ENCODE results near the gene TRMT2A.

The TRMT2A gene

DNA sequence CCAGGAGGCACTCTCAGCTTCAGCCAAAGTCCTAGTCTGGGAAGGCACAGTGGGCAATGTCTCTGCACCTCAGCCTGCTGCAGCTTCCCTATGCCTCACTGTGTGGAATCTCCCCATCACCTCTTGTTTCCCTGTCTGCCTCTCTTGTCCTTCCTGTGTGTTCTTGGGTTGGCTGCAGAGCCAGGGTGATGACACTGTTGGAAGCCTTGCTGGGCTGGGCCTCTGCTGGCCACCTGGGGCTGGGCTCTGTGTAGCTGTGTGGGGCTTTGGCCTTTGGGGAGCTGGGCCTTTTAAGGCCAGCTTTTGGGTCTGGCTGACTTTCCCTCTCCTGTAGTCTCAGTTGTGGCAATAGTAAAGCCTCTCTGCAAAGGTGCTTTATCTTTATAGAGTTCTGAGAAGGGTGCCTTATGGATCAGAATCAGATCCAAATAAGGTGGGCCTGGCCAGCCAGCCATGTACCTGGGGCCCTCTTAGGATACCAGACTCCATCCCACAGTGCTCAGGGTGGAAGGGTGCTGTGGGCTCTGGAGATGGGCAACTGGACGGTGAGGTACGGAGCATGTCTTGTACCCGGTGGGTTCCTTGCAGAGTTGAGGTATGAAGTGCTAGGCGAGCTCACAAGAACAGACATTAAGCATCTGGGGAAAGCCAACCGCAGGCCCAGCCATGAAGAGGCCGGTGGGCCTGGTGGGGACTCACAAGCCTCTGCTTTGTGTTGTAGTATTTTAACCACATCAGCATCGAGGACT is 11.4 kb downstream of the TRMT2A start:
- DNase-seq = no peak

- no peak for DNase-seq
These were observed 14.7 kb downstream of the TRMT2A start for GRCh38 chr22:20102203-20102780.

DNA sequence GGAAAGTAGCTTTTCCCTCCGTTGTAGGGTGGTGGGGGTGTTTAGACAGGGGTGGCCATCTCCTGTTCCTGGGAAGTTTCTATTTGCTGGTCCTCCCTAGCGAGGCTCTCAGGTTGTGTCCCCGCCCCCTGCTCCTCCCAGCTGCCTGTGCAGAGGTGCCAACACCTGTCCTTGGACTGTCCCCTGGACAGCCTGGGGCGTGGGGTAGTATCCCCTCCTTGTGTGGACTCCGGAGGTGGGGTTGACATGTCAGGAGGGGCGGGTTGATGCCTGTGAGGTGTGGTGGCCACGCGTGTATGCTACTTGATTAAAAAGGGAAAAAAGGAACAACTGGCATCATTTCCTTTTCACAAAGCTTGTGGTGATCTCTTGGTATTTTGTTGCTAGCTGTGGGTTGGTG is 15.4 kb downstream of the TRMT2A start:
- no peak for DNase-seq

- DNase-seq = no peak
These were observed 17.8 kb downstream of the TRMT2A start for GRCh38 chr22:20099099-20099711.

DNA sequence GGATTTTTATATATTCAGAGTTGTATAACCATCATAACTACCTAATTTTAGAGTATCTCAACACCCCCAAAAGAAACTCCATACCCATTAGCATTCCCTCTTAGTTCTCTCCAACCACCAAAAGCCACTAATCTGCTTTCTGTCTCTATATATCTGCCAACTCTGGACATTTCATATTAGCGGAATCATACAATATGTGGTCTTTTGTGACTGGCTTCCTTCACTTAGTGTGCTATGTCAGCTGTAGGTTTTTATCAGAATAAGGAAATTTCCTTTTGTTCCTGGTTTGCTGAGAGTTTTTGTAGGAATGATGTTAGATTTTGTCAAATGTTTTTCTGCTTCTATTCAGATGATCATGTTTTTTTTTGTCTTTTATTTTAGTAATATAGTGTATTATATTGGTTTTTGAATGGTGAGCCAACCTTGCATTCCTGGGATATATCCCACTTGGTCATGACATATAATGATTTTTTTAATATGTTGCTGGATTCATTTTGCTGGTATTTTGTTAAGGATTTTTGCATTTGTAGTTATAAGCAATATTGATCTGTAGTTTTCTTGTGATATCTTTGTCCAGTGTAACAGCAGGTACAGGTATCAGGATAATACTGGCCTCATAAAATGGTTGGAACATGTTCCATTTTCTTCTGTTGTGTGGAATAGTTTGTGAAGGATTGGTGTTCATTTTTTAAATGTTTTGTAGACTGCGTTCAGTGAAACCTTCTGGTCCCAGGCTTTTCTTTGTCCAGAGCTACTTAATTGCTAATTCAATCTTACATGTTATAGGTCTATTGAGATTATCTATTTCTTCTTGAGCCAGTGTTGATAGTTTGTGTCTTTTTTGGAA is 20.2 kb downstream of the TRMT2A start:
- no peak for DNase-seq

GRCh38 chr22:20095521-20095920 is 21.5 kb downstream of the TRMT2A start:
- no peak for DNase-seq

DNA sequence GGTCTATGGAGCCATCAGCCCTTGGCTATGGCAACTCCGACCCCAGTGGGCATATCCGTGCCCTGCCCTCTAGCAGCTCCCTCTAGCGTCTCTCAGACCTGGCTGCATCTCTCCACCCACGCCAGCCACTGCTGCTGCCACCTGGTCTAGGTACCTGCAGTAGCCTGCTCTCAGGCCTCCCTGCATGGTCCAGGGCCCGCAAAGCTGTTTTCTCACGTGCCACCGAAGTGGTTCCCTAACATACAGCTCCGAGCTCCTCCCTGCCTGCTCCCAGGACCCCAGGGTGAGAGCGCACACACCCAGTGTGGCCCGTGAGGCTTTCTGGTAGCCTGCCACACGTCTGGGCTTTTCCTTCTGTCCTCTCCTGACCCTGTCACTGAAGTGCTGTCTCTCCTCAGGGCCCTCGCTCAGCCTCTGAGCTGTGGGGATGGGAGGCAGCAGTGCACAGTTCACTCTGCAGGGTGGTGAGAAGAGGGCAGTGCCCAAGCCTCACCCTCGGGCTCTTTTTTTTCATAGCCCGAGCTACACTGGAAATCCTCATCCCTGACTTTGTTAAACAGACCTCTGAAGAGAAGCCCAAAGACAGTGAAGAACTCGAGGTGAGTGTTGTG is 22.7 kb downstream of the TRMT2A start:
- no peak for DNase-seq

DNA sequence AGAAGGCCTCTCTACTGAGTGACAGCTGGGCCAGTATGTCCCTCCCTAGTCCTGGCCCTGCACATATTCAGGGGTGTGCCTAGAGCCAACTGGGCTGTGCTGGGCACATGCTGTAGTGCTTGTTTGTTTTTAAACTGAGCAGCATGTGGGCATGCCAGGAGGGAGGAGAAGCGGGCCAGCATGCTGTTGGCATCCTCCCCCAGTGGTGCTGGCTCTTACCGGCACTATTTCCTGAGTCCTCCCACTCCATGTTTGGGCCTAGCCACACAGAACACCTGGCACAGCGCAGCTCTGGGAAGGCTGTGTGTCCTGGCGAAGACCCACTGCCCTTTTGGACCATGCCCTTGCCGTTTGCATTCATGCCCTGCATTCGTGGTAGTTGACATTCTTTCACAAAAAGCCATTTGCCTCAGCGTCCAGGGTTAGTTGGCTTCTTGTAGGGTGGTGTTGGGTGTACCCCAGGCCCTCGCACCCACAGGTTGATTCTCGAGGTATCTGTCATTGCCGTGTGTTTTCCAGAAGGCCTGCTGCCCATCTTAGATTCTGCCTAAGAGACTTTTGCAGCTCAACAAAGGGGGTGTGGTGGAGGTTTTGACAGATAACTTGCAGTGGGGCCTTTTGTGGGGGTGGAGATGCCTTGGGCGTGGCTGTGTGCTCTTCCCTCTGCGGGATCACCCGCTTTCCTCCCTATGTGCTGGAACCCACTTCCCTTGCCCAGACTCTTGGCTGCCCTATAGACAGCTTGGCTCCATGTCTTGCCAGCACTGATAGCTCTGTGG is 23.4 kb downstream of the TRMT2A start:
- no peak for DNase-seq

- DNase-seq = no peak
These were observed 24.6 kb downstream of the TRMT2A start for GRCh38 chr22:20092477-20092854.

DNA sequence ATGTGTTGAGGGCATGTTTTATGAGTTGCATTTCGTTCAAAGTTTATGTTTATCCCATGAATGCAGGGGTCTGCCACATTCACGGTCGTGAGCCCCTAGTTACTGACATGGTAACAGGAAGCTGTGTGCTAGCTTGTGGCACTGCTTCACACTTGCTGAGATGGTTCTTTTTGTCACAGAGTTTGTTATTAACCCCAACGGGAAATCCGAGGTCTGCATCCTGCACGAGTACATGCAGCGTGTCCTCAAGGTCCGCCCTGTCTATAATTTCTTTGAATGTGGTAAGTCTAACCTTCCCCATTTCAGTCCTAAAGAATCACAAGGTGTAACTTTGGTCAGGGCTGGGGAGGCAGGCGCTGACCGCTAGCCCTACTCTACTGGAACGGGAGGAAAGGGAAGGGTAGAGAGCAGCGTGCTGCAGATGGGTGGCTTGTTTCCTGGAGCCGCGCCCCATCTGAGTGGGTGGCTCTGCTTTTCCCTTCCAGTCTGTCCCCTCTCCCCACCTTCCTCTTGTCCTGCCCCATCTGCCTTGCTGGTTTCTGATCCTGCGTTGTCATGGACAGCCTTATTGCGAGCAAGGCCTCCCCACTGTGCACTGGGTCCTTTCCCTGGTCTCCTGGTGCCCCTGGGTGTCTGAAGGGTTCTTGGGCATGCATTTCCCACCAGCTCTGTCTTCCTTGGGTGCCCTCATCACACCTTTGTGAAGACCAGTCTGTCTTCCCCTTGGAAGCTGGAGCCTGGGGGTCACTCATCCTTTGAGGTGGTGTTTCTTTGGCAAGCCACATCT is 25.1 kb downstream of the TRMT2A start:
- DNase-seq = no peak

GRCh38 chr22:20090730-20091240 is 26.2 kb downstream of the TRMT2A start:
- no peak for DNase-seq

- DNase-seq = no peak
These were observed 26.9 kb downstream of the TRMT2A start for GRCh38 chr22:20089977-20090729.

- no peak for DNase-seq
These were observed 27.6 kb downstream of the TRMT2A start for GRCh38 chr22:20089226-20089976.

GRCh38 chr22:20088263-20088648 is 28.8 kb downstream of the TRMT2A start:
- DNase-seq = no peak

DNA sequence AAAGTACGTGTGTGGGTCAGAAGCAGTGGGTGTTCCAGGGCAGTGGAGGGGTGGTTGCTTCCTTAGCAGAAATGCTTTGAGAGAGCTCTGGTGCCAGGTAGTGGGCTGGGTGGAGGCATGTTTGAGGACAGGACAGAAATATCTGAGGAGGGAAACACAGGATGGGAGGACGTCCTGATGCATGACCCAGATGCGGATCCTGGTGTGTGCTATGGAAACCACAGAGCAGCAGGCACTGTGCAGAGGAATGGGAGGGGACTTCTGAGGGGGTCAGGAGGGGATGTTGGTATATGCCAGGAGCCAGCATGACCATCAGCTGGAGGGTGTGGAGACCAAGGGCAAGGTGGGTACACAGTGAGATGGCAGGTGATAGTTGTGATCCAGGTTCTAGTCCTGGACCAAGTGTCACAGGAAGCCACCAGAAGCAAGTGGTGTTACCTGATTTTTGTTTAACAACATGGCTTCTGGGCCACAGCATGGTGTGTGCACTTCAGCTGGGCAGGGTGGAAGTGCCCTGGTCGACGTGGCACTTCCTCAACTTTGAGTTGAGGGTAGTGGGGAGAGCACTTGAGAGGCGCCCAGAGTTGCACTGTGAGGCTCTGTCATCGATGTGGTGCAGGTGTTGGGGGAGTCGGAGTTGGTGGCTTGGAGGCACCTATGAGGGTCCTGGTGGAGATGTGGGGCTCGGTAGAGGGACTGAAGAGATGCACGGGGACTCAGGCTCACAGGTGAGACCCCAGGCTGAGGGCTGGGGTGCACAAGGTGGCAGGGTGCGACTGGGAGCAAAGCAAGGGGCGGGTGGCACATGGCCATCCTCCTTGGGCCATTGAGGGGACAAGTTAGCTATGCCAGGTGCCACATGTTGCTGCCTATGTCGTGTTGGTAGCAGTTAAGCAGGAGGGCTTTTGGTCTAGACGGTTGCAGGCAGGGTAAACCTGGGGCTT is 29.4 kb downstream of the TRMT2A start:
- DNase-seq = no peak

DNA sequence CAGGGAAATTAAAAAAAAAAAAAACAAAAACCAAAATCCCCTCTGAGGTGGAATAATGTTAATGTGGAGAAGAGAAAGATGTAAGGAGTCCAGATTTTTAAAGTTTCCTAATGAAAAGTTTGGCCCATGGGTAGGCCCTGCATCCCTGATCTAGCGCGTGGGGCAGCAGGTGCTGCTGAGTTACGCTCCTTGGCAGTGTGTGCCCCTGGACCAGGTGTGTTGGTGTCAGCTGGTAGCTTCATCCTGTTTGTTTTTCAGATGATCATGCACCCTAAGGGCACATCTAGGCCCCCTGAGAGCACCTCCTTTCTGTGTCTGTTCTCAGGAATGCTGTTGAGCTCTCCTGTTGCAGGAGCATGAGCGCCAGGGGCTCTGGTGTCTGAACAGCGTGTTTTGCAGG is 30.3 kb downstream of the TRMT2A start:
- DNase-seq = no peak

DNA sequence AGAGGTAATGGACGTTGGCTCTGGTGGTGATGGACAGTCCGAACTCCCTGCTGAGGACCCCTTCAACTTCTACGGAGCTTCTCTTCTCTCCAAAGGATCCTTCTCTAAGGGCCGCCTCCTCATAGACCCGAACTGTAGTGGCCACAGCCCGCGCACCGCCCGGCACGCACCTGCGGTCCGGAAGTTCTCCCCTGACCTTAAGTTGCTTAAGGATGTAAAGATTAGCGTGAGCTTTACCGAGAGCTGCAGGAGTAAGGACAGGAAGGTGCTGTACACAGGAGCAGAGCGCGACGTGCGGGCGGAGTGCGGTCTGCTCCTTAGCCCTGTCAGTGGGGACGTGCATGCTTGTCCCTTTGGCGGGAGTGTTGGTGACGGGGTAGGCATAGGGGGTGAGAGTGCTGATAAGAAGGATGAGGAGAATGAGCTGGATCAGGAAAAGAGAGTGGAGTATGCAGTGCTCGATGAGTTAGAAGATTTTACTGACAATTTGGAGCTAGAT is 30.9 kb downstream of the TRMT2A start:
- DNase-seq = no peak

- DNase-seq = no peak
These were observed 31.4 kb downstream of the TRMT2A start for GRCh38 chr22:20085651-20086050.
